ENCODE measurements around the gene LRRC74B.
"Not testable (repeated sequence)": the region's sequence is repeated elsewhere in the genome, so short reads cannot be mapped to it uniquely, and the experiment has no call there.

The LRRC74B gene, protein sequence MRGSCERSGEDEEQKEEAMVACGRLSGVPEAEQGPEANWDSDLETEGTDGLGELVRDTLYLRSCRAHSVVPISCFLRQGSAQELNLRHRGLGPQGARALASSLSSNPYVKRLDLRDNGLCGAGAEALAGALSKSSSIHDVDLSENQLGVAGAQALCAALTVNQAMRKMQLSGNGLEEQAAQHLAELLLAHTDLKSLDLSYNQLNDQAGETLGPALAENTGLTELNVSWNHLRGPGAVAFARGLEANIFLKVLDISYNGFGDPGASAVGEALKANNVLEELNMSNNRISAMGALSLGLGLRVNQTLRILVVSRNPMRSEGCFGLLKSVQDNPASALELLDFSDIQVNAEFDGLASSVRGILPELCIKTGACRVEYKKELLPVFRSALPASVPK

GRCh38 chr22:21045585-21046294 lies at the start of gene LRRC74B:
Gene LRRC74B, plus strand, starts transcription at chr22:21045946. Its CDS starts 41 bp downstream, at chr22:21045987.
- peak; percentile 81 for DNase-seq

GRCh38 chr22:20996031-20996410 lies 49.7 kb upstream of the LRRC74B start:
- no peak for DNase-seq

DNA sequence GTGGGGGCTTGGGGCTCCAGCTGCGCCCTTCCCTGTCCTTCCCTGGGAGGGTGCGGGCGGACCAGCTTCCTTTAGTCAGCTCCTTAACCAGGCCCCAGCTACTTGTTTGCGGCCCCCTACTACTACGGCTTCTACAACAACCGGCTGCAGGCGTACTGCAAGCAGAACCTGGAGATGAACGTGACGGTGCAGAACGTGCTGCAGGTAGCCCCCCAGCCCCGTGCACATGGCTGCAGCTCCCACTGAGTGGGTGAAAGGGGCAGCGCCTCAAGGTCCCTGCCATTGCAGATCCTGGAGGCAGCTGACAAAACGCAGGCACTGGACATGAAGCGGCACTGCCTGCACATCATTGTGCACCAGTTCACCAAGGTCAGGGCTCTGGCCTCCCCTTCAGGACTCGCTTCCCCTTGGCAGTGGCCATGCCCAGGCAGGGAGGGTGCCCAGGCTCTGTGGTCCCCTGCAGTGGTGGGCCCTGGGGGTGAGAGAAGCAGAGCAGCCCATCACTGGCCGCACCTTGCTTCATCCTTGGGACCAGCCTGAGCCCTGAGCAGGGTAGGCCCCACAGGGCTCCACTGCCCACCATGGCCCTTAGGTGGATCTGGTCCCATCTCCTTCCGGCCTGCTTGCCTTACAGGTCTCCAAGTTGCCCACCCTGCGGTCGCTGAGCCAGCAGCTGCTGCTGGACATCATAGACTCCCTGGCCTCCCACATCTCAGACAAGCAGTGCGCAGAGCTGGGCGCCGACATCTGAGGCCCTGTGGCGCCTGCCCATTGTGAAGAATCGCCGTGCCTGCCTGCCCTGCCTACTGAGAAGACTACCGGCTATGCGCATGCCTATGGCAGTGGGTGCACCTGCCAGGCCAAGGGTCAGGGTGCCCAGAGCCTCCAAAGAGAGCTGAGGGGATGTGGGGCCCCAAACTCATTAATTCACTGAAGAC lies 48.9 kb upstream of the LRRC74B start:
- DNase-seq = no peak

GRCh38 chr22:20997536-20998257 lies 48.0 kb upstream of the LRRC74B start:
- no peak for DNase-seq

DNA sequence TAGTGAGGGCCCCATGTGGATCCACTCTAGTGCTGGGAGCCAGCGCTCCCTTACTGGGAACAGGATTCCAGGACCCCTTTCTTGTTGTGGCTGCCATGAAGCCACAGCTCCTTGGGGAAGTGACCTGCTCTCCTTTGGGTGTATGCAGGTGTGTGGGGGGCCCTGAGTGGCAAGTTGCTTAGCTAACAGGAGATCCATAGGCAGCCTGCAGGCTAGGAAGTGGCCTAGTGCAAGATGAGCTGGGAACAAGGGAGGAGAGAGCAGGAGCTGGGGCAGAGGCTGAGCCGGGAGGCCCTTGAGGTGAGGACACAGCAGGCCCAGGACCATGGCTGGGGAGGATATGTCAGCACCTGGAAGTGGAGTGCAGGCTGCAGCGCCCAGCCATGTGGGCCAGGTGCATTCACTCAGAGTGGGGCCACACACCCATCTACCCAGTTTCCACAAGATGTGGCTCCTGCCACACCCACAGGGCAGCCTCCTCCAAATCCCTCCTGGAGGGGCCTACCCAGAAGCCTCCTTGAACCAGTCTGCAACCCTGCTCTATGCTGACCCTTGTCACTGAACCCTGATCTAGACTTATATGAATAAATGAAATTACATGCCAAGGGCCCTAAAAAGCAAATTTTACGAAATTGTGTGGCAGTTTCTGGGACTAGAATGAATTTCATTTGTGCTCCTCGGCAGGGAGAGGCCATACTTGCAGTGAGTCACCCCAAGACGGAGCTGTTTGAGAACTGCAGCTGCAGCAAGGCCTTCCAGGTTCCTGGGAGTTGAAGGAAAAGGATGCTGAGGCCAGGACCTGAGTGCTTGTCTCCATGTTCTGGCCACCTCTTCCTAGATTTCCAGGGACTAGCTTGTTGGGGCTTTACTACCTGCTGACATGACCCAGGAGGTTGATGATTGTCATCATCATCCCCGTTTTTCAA lies 47.1 kb upstream of the LRRC74B start:
- DNase-seq = no peak

DNA sequence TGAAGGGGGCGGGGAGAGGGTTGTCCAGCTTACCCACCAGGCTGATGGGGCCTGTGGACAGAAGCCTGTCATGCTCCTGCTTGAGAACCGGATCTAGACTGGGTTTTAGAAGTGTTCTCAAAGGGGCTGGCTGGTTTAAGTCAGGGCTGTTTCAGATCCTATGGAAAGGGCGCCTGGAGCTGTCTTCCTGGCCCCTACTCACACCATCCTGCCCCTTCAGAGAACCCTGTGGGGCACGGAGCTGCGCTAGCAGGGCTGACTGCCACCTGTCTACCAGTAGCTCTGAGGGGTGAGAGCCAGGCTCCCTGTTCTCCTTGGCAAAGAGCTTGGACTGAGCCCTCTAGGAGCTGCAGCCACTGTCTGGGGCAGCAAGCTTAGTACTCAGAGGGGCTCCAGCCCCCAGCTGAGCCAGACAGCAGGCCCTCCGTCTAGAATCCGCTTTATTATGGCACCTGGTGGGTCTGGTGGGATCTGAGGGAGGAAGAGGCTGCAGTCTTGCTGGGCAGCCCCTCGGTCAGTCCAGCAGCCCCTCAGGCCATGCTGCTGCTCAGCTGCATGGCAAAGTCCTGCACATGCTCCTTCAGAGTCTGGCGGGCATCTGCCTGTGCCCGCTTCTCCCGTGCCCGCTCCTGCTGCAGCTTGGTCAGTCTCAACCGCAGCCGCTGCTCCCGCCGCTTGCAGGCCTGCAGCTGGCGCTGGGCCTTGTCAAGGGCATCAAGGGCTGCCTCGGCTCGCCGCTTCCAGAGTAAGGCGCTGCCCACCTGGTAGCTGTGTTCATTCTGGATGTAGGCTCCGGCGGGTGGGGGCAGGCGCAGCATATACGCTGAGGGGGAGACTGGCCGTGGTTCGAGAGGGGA lies 46.2 kb upstream of the LRRC74B start:
- no peak for DNase-seq

- DNase-seq = no peak
These were observed 45.3 kb upstream of the LRRC74B start for GRCh38 chr22:21000207-21000986.

DNA sequence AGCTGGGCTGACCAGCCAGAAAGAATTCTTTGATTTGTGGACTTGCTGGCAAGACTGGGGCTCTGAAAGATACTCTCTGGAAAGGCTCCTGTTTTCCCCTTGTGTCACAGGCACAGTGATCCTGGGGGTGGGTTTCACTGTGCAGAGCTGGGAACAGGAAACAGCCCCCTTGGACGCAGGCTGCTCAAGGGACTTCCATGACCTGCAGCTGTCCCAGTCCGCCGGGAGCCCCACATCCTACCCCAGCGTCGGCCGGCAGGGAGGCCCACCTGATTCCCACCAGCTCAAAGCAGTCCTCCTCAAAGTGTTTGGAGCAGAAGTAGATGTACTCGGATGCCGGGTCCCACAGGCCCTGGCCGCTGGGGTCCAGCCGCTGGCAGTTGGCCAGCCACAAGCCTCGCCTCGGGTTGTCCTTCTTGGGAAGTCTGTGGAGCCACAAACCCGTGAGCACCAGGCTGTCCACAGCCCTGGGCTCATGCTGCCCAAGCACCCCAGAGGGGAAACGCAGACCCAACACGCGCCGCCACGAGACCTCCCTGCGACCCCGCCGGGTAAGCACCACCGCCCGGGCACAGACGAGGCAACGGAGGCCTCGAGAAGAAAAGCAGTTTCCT lies 44.7 kb upstream of the LRRC74B start:
- no peak for DNase-seq

DNA sequence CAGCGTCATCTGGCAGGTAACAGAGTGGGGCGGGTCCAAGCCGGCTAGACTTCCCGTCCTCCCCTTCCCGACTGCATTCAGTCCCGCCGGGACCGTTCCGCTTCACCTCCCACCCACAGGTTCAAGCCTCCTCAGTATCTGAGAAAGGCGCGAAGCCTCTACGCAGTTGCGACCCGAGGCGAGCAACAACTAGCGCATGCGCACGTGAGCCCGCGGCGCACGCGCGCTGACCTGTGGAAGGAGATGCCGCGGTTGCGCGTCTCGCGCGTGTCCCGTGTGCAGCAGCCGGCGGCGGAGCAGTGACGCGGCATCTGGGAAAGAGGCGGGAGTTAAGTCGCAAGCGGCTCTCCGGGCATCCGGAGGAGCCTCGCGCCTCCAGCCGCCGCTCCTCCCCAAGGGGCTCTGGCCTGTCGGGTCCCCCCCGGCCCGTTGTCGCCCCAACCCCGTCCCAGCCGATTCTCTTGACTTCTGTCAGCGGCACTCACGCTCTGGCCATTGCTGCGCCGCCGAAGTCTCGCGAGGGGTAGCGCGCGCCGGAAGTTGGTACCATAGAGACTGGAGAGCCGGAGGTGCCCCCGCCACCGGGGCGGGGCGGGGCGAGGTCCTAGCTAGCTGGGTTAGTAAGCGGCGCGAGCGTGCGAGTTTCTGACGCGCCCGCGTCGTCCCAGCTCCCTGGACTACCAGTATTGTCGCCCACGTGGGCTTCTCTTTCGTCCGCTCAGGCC lies 44.0 kb upstream of the LRRC74B start, which contains the start of gene THAP7:
Gene THAP7 (minus strand): TSS at position 518 of the 725 bp plus-strand sequence. CDS start 207 bp downstream, at position 311.
- DNase-seq = peak; percentile 94

DNA sequence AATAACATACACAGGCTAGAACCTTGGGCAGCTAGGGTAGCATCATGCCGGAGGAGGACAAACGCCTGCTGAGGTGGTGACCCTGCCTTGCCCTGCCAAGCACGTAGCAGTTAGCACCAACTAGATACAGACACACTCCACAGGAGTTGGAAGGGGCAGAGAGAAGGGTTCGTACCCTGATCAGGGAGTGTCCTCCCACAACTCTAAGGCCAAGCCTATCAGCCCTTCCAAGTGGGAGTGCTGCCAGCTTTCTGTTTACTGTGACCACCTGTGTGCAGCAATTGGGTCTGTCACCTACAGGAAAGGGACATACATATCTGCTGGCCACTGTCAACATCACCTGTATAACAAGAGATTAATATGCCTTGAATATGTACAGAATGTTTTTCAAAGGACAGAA lies 42.0 kb upstream of the LRRC74B start:
- peak; percentile 51 for DNase-seq

GRCh38 chr22:21009208-21009607 lies 36.5 kb upstream of the LRRC74B start:
- DNase-seq = not testable (repeated sequence)

- DNase-seq = no peak
These were observed 35.9 kb upstream of the LRRC74B start for GRCh38 chr22:21009638-21010425.

GRCh38 chr22:21010426-21011113 lies 35.2 kb upstream of the LRRC74B start:
- no peak for DNase-seq

DNA sequence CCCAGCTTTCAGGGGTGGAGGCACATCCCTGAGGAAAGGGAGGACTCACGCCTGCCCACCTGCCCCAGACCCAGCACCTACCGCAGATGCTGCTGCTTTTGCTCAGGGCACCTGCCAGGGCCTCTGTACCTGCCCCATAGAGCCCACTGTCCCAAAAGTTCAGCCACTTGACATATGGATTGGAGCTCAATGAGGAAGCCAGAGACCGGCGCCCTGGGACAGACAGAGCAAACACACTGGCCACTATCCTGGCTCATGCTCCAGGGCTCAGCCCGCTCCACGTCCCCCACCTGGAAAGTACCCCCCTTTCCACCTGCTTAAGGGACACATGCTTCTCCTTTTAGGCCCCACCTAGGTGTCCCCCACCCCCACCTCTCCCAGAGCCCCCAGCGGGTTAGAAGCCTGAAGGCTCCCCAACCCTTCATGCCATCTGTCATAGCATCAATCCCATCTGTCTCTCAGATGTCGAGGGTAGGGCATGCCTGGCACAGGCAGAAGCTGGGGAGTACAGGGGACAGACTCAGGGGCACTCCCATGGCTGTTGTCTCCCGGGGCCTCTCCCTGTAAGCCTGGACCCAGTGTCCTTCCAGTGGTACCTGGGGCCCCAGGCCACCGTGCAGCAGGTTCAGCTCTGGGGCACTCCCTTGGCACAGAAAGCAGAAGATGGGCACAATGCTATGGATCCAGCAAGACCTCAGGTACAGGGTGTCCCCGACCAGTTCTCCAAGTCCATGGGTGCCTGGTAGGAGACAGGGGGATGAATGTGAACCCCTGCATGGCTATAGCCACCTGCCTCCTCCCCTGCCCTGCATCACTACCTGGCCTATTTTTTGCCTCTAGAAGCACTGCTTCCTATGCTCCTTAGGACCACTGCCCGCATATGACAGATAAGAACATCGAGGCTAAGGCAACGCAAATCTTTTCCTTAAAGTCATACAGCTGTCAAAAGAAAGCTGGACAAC lies 33.0 kb upstream of the LRRC74B start:
- no peak for DNase-seq

GRCh38 chr22:21013657-21014201 lies 32.0 kb upstream of the LRRC74B start:
- no peak for DNase-seq

Data from NCI-H2029 (cell line).